ENCODE data around the gene GSTM5. TPM values are rescaled to one million over a fixed set of nuclear protein-coding genes. Genes with fewer than 3 reads are reported as not detected.

GSTM5 gene
- total RNA-seq, 3 donors from 2014 or later: 0.05 TPM; not detected in 2

Other genes starting within 250 kb of the GSTM5 start
- under 1 TPM in 2 of 3 donors, not detected in 1; 0.13 to 0.37 TPM for gene SYPL2, start 245.7 kb upstream of the GSTM5 start, total RNA-seq
- 10 to 100 TPM; 19.5 to 23.8 (median 23.6) TPM for gene ATXN7L2, start 228.3 kb upstream of the GSTM5 start, total RNA-seq
- 10 to 100 TPM in 2 of 3 donors, 1 to 10 TPM in 1; 9.0 to 11.1 (median 10.6) TPM for gene CYB561D1, start 218.2 kb upstream of the GSTM5 start, total RNA-seq
- gene AMIGO1, start 202.5 kb upstream of the GSTM5 start, total RNA-seq: 1 to 10 TPM; 2.9 to 4.5 (median 4.0) TPM
- gene GPR61, start 172.4 kb upstream of the GSTM5 start, total RNA-seq: not detected
- gene GNAI3, start 163.6 kb upstream of the GSTM5 start, total RNA-seq: 1 to 10 TPM; 8.6 to 8.9 (median 8.6) TPM
- gene GNAT2, start 92.6 kb upstream of the GSTM5 start, total RNA-seq: 1 to 10 TPM in 1 of 3 donors, under 1 TPM in 2; 0.19 to 1.1 (median 0.24) TPM
- gene AMPD2, start 92.4 kb upstream of the GSTM5 start, total RNA-seq: 100 to 1,000 TPM; 150 to 165 (median 151) TPM
- 1 to 10 TPM; 3.7 to 6.9 (median 4.1) TPM for gene GSTM4, start 56.2 kb upstream of the GSTM5 start, total RNA-seq
- 1 to 10 TPM; 4.0 to 5.3 (median 4.4) TPM for gene GSTM2, start 44.2 kb upstream of the GSTM5 start, total RNA-seq
- 10 to 100 TPM in 2 of 3 donors, not detected in 1; 30.4 to 60.0 TPM for gene GSTM1, start 24.4 kb upstream of the GSTM5 start, total RNA-seq
- 10 to 100 TPM; 11.5 to 21.6 (median 11.7) TPM for gene GSTM3, start 28.8 kb downstream of the GSTM5 start, total RNA-seq
- gene EPS8L3, start 51.7 kb downstream of the GSTM5 start, total RNA-seq: not detected
- gene CSF1, start 198.6 kb downstream of the GSTM5 start, total RNA-seq: 10 to 100 TPM; 76.2 to 81.9 (median 77.8) TPM